NCI-H2171 (cell line): ENCODE measurements around the gene SPSB4.
"Not testable (repeated sequence)": the region's sequence is repeated elsewhere in the genome, so short reads cannot be mapped to it uniquely, and the experiment has no call there.

ENCODE experiments used
- DNase-seq: peaks from one replicate; lab custom pipeline; 2025; lab: John Stamatoyannopoulos, UW

Gene SPSB4

GRCh38 chr3:141116721-141117120 lies 65.6 kb downstream of the SPSB4 start:
- no peak for DNase-seq

- DNase-seq: not testable (repeated sequence)
These were observed 66.8 kb downstream of the SPSB4 start for GRCh38 chr3:141117982-141118381.

- no peak for DNase-seq
These were observed 71.4 kb downstream of the SPSB4 start for GRCh38 chr3:141122455-141123030.

GRCh38 chr3:141123677-141124410 lies 72.7 kb downstream of the SPSB4 start:
- no peak for DNase-seq

GRCh38 chr3:141124715-141125114 lies 73.6 kb downstream of the SPSB4 start:
- no peak for DNase-seq

DNA sequence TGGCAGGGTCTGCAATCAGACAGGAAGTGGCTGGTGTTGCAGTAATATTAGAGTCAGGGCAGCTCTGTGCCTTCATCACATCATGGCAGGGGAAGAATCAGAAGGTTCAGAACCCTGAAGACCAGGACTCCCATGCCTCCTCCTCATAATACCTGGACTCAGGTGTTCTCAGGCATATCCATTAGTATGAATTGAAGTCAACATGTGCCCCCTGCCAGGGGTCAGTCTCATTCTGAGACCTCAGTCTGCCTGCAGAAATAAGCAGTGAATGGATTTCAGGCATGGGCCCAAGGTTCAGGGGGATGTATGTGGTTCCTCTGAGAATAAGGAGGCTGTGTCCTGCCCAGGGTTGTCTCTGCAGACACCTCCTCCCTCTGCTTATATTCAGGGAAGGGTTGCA lies 74.2 kb downstream of the SPSB4 start:
- DNase-seq: no peak

GRCh38 chr3:141126661-141127343 lies 75.7 kb downstream of the SPSB4 start:
- no peak for DNase-seq

DNA sequence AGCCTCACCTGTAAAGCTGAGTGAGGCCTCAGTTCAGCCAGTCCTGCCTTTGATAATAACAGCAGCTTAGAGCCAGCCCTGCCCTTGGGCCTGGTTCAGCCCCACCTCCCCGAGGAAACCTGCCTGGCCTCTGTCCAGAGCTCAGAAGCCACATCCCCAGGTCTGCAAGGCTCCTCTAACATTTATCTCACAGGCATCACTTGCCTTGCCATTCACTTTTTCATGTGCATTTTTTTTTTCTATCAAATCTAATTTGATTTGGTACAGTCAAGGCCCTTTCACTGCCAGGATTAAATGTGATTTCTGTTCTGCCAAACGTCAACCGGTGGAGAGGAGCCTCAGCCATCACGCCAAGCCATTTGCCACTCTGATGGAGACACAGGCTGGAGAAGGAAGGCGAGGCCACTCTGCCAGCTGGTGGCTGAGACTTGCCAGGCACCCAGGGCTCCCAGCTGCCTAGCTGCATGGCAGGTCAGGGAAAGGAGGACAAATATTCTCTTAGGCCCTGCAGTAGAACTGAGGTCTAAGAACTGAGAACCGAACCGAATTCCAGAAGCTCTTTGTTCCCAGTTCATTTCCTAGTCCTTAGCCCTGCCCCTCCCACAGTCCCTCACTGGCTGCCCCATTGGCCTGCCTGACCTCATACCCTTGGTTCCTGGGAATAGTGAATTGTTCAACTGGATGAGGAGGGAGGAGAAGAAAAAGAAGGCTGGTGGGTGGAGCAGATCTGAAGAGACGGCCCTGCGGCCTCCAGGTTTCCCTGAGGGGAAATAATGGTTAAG lies 76.4 kb downstream of the SPSB4 start:
- DNase-seq: no peak

- DNase-seq: no peak
These were observed 77.1 kb downstream of the SPSB4 start for GRCh38 chr3:141128126-141128777.

DNA sequence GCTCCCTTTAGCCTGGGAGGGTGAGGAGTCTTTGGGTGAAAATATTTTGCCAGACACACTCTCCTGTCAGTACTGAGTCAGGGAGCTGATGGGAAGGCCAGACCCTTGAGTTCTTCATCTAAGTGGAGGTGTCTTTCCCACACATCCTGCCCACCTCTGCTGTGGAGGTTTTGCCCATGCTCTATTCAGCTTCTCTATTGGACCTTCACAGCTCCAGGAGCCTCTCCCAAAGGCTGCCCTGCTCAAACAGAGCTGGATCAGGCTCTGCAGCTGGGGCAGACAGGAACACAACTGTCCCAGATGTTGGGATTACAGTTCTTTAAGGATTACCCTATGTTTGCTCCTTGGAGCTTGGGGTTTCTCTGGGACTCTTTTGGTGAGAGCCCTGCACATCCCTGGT lies 77.9 kb downstream of the SPSB4 start:
- DNase-seq: no peak

GRCh38 chr3:141129541-141130011 lies 78.4 kb downstream of the SPSB4 start:
- peak; percentile 96 for DNase-seq

GRCh38 chr3:141143517-141143916 lies 92.4 kb downstream of the SPSB4 start:
- DNase-seq: no peak

DNA sequence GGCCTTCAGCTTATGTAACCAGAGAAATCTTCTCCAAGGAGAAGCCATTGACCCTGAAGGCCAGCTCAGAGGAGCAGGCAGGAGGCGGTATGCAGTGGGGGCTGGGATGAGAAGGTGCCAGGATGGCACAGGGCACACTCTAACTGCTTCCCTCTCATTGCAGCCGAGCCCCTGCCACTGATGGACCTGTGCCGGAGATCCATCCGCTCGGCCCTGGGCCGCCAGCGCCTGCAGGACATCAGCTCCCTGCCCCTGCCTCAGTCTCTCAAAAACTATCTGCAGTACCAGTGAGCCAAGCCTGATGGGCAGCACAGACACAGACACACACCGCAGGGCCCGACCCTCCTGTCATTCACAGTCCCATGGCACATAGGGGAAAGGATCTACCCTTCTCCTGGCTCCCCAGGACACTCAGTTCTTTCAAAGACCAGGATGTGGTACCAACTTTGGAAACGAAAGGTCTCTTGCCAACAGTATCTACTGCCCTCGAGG lies 95.9 kb downstream of the SPSB4 start:
- DNase-seq: no peak

DNA sequence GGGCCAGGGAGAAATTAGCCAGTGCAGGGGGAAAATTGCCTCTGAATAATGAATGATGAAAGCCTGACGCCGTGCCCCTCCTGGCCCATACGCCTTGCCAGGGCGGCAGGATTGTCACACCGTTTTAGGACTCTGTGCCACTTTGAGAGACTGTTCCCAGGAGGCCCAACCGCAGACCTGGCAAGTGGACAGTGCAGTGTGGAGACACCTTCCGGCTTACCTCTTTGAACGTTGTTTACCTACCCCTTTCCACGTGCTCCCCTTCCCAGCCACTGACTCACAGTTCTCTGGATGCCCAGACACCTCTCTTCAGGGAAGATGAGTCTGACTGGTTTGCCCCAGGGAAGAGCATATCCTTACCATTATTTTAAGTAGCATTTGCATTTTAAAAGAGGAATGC lies 96.5 kb downstream of the SPSB4 start:
- DNase-seq: no peak

DNA sequence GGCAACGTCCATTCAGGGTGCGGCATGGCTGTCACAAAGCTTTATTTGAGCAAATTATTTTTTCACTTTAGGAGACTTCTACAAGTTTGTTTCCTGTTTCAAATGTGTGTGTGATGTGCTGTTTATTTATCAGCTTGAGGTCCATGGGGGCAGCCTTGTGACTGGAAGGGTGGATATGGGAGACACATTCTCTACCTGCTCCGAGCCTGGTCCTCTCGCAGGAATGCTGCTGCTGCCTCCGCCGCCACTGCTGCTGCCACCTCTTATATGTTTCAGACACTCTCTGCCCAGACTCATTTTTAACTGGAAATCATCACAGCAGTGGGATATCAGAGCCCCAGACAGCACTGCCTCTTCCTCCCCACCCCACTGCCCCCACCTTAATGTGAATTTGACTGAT lies 97.0 kb downstream of the SPSB4 start:
- no peak for DNase-seq

DNA sequence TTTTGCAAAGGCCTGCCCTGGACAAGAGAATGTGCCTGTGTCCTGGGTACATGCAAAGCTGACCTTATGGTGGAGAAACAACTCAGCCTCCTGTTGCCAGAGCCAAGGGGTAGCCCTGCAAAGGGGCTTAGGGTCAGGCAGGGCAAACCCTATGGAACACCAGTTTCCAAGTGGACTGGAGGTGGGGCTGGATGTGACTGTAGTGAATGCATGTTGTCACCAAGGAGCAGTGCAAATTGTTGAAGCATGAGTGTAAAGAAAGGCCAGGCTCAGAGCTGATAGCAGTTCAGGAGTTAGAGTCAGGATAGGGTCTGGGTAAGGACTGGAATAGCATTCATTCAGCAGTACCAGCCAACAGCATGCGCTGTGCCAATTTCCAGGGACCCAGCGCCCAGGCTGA lies 97.6 kb downstream of the SPSB4 start:
- no peak for DNase-seq

- DNase-seq: no peak
These were observed 99.1 kb downstream of the SPSB4 start for GRCh38 chr3:141150081-141150830.

- DNase-seq: no peak
These were observed 99.8 kb downstream of the SPSB4 start for GRCh38 chr3:141150931-141151330.

GRCh38 chr3:141151439-141151838 lies 100.3 kb downstream of the SPSB4 start:
- DNase-seq: no peak

GRCh38 chr3:141152130-141152529 lies 101.0 kb downstream of the SPSB4 start:
- no peak for DNase-seq
